ENCODE data around the gene TDP1.
"Not testable (repeated sequence)": the region's sequence is repeated elsewhere in the genome, so short reads cannot be mapped to it uniquely, and the experiment has no call there.

Gene TDP1

GRCh38 chr14:89992273-89992672 lies 36.5 kb downstream of the TDP1 start:
- no peak for DNase-seq

DNA sequence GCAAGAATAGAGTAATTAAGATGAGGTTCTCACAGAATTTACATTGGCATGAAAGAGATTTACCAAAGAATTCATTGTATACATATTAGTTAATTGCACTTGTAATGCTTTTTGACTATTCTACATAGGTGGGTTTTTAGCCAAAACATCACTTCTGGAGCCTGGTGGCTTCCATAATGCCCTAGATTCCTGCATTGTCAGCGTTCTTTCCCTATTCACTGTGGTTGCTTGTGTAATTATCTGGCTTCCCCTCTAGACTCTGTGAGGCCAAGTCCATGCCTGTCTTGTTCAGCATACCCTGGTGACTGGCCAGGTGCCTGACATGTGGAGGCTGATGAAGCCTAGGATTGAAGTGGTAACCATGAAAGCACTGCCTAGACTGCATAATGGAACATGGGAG lies 41.2 kb downstream of the TDP1 start:
- no peak for DNase-seq

GRCh38 chr14:90000935-90001334 lies 45.2 kb downstream of the TDP1 start:
- DNase-seq: no peak

GRCh38 chr14:90003526-90004307 lies 48.0 kb downstream of the TDP1 start:
- DNase-seq: no peak

GRCh38 chr14:90005441-90005840 lies 49.7 kb downstream of the TDP1 start:
- DNase-seq: no peak

DNA sequence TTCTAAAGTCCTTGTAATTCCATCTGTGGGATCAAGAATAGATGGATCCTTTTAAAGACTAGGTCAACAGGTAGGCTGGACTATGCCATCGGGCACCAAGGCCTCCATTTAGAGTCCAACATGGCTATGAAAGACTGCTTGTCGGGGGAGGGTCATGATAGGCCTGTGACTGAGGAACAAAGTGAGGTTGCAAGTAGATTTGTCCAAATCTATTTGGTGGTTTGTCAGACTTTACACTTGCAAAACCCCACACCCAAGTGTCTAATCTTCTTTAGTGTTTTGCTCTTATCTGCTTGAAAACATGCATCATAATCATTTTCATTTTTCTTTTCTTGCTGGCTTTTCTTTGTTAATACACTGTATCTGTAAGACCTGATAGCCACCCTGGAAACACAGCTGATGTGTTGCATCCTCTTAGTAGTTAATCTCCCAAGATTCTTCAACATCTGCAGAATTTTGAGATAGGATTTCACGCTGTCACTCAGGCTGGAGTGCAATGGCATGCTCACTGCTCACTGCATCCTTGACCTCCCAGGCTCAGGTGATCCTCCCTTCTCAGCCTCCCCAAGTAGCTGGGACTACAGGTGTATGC lies 50.3 kb downstream of the TDP1 start:
- no peak for DNase-seq

- no peak for DNase-seq
Observed at GRCh38 chr14:90017371-90017770, 61.6 kb downstream of the TDP1 start.

DNA sequence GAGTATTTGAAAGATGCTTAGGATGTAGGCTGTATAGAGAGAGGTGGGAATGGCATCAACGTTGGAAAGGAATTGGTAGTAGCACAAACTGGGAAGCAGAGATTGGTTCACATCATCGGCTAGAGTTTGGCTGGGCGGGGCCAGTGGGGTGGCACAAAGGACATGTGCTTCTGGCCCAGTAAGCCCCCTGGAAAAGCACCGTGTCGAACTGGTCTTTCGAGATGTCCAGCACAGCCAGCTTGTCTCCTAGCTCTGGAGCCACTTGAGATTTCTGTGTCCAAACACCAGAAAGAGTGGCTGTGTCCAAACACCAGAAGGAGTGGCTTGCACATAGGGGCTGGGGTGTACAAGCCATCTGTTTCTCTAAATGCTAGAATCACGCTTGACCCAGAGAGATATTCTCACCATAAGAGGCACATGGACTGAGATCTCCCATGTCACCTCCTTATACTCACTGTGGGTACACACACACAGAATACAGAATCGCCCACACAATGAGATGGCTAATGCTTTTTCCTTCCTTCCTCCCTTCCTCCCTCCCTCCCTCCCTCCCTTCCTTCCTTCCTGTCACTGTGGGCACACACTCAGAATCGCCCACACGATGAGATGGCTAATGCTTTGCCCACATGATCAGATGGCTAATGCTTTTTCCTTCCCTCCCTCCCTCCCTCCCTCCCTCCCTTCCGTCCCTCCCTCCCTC lies 64.2 kb downstream of the TDP1 start:
- DNase-seq: no peak

DNA sequence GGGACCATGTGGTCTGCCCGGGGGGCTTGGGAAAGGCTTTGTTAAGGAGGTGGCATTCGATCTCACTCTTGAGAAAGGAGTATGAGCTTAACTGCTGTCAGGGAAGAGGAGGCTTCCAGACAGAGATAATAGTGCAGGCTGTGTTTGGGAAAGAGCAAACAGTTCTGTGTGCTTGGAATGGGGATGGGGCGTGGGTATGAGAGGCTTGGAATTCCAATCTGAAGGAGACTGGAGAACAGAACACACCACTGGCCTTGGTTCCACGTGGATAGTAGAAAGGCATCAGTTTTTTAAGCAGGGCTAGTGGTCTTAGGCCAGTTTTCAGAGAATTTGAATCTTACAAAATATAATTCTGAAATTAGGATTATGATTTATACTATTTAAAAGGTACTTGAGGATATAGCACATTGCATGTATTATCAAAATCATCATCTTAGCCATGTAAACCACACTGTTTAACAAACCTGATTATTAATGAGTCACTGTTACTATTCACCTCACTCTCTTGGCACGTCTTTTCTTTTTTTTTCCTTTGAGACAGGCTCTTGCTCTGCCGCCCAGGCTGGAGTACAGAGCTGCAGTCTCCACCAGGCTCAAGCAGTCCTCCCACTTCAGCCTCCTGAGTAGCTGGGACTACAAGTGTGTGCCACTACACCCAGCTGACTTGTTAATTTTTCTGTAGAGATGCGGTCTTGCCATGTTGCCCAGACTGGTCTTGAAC lies 67.6 kb downstream of the TDP1 start:
- DNase-seq: no peak

- DNase-seq: no peak
Observed at GRCh38 chr14:90024910-90025309, 69.2 kb downstream of the TDP1 start.

DNA sequence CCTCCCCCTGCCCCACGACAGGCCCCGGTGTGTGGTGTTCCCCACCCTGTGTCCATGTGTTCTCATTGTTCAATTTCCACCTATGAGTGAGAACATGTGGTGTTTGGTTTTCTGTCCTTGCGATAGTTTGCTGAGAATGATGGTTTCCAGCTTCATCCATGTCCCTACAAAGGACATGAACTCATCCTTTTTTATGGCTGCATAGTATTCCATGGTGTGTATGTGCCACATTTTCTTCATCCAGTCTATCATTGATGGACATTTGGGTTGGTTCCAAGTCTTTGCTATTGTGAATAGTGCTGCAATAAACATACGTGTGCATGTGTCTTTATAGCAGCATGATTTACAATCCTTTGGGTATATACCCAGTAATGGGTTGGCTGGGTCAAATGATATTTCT lies 70.9 kb downstream of the TDP1 start:
- DNase-seq: not testable (repeated sequence)

DNA sequence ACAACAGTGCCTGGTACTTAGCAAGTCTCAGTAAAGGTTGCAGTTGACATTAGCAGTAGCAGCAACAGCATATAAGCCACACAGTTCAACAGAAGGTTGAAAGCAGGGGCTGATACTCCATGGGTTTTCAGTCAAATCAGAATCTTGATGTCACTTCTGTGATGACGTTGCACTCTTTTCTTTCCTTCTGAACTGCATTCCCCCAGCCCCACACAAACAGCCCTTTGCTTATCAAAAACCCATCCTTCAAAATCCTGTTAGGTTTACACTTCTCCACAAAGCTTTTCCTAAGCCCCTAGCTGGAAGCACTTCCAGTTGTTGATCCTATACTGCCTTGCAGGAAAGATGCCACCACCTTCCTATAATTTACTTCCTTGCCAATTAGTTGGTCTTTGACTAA lies 72.1 kb downstream of the TDP1 start:
- no peak for DNase-seq

DNA sequence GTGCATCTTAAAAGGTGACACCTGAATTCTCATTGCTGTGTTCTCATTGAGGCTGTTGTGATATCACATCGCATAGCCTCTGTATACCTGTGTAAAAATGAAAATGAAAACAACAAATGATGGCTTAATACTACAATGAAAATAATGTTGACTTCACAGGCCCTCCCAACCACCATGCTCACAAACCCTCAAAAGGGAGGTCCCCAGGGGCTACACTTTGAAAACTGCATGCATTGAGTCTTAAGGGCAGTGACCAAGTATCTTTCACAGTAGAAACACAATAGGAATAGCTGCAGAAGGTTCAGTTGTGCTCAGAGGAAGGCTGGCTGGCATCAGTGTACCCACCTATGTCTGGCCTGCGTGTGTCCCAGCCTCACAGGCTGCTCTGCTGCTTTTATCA lies 78.4 kb downstream of the TDP1 start:
- DNase-seq: no peak

DNA sequence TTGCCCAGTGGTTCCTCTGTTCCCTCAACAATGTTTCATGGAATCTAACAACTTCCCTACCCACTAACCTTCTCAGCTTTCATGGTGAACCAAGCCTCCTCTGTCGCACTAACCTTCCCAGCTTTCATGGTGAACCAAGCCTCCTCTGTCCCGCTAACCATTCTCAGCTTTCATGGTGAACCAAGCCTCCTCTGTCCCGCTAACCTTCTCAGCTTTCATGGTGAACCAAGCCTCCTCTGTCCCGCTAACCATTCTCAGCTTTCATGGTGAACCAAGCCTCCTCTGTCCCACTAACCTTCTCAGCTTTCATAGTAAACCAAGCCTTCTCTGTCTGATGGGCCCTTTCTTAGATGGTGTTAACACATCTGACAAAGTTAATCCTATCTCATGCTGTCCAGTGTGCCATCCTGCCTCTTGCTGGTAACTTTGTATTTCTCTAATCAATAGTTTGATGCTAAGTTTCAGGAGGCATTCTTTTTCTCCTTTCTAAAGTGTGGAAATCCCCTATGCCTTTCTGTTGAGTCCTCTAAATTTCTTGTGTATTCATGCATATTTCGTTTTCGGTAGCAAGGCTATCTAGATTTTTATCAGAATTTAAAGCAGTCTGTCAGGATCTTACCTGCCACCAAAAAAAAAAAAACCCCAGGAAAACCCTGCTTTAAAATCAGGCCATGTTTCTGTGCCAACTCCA lies 79.3 kb downstream of the TDP1 start:
- no peak for DNase-seq

GRCh38 chr14:90039253-90040010 lies 83.7 kb downstream of the TDP1 start:
- no peak for DNase-seq

DNA sequence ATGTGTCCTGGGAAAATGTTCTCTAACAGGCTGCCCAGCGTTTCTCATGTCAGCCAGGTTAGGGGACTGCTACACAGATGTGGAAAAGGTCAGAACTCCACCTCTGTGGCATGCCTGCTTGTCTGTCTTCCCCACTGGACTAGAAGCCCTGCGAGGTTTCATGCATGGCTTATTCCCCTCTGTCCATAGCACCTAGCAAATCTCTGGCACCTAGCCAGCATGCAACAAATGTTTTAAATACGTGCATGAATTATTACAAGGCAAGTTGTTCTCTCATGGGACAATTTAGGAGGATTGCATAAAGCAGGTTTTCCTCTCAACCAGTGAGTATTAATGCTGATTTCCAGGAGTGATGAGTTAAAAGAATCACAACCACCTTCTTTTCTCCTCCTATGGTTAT lies 84.7 kb downstream of the TDP1 start:
- DNase-seq: no peak

- DNase-seq: no peak
Observed at GRCh38 chr14:90042496-90043252, 86.9 kb downstream of the TDP1 start.

- no peak for DNase-seq
Observed at GRCh38 chr14:90045616-90046015, 89.9 kb downstream of the TDP1 start.

GRCh38 chr14:90049390-90049789 lies 93.7 kb downstream of the TDP1 start:
- DNase-seq: no peak

DNA sequence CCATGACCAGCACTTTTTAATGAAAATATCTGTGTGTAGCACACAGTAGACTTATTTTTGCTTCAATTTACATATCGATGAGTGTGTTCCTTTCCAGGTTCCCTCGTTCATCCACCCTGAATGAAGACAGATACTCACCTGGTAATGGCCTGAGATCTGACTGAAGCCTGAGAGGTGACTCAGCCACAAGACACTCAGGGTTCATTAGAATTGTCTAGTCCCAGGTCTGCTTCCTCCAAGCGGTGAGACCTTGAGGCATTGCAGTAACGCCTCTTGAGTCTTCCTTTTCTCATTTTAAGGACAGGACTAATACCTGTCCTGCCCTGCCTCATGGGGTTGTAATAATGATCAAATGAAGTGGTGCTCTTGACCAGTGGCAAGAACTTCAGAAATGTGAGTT lies 94.5 kb downstream of the TDP1 start:
- no peak for DNase-seq

- no peak for DNase-seq
Observed at GRCh38 chr14:90053044-90053443, 97.3 kb downstream of the TDP1 start.

Measured in left hindlimb (tissue), 1 donor.